CD4-positive, alpha-beta T cell treated with Interleukin-12 subunit alpha and Interleukin-12 subunit beta, for 1 hour (primary cell): ENCODE results near the gene PROK1.
"Not testable (repeated sequence)": the region's sequence is repeated elsewhere in the genome, so short reads cannot be mapped to it uniquely, and the experiment has no call there.

Experiments used
- DNase-seq: peaks from one replicate; pipeline ENCODE4 v3.0.0-alpha.2; 2020

The PROK1 gene, protein sequence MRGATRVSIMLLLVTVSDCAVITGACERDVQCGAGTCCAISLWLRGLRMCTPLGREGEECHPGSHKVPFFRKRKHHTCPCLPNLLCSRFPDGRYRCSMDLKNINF

DNA sequence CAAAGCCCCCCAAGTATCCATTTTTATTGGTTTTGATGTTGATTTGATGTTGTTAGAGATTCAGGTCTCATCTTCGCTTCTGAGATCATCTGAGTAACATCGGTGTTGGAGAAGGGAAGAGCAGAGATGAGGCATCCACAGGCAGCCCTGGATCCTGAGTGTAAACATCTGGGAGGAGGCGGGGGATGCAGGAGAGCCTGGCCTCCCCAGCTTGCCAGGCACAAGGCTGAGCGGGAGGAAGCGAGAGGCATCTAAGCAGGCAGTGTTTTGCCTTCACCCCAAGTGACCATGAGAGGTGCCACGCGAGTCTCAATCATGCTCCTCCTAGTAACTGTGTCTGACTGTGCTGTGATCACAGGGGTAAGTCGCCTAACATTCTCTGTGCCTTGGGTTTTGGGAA lies at the start of gene PROK1:
Gene PROK1 (plus strand): TSS at position 221 of the 400 bp plus-strand sequence. CDS start 68 bp downstream, at position 289.
- no peak for DNase-seq

DNA sequence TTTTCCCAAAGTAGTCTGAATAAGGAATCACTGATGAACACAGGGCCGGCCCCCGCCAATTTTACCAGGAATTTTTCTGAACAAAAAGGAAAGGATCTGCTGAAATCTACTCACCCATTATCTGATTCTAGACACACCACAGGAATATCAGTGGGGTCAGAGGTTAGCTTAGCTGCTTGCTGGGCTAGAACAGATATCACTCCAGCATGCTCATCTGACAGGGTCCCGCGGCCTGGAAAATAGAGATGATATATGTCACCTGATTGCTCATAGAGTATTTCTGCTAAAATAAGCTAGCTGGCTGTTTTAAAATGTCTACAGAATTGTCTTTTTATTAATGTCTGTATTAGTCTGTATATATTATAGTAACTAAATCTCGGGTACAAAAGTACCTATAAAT lies 47.1 kb upstream of the PROK1 start:
- DNase-seq = no peak

DNA sequence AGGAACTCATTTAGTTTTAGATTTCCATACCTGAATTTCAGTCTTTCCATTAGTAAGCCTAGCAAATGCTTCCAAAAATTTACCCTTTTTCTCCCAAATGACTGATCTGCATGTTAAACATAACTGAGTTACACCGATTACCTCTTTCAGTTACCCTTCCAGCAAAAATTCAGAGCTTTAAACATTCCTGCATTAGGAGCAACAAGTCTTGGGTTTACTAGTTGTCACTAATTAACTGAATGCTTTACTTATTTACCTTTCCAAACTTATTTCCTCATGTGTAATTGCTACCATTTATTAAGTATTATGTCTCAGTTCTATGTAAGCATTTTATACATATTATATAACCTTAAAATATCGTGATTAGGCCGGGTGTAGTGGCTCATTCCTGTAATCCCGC lies 46.5 kb upstream of the PROK1 start:
- DNase-seq = no peak

DNA sequence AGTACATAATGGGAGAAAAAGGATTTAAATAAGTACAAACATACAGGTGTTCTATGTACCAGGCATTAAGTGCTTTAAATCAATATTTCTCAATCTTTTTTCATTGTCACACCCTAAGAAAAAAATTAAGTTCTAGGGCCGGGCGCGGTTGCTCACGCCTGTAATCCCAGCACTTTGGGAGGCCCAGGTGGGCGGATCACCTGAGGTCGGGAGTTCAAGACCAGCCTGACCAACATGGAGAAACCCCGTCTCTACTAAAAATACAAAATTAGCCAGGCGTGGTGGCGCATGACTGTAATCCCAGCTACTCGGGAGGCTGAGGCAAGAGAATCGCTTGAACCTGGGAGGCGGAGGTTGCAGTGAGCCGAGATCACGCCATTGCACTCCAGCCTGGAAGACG lies 44.5 kb upstream of the PROK1 start:
- not testable (repeated sequence) for DNase-seq

DNA sequence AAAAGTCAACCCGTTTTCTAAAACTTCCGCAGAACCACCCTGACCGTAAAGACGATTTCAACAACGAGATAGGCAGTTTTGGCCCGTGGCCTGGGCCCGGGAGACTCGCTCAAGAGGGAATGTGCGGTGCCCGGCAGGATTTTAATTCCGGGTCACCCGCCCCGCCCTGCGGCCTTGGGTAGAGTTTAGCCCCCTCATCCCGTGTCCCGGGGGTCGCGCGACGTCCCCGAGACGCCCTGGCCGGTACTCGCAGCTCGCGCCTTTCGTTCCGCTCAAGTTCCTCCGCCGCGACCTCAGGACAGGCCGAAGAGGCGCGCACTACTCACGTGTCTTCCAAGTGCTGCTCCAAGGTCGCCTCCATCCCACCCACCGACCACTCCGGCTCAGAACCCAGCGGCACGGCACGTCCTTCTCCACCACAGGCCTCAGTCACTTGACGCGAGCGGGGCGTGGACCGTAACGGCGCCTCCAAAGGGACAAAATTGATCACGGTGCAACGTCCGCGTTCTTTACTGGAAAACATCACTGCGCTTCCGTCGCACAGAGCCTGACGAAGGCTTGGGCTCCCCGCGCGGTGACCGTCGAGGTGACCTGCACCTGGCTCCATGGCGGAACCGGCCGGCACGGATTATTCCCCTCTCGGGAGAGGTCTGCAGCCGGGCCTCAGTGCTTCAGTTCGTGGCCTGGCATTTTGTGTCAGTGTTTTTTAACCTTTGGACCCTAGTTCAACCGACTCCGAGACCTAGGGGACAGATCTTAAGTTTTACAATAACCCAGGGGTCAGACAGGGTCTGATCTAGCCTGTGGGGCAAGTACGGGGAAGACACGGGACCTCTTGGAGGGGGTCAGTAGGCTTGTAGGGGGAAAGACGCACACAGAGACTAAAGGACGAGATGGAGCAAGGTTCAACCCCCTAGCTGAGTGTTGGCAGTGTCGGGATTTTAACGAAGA lies 43.4 kb upstream of the PROK1 start, which contains the start of gene LAMTOR5:
Gene LAMTOR5 (minus strand): TSS at position 435 of the 951 bp plus-strand sequence. CDS start 74 bp downstream, at position 361.
- peak; percentile 94 for DNase-seq

DNA sequence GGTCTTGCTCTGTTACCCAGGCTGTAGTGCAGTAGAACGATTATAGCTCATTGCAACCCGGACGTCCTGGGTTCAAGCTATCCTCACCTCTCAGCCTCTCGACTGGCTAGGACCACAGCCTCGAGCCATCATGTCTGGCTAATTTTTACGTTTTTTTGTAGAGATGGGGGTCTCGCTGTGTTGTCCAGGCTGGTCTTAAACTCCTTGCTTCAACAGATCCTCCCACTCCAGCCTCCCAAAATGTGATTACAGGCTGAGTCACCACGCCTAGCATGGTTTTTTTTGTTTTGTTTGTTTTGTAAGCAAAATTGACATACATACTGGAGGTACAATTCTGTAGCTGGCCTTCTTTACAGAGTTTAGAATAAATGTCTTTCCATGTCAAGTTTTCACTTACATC lies 42.5 kb upstream of the PROK1 start:
- DNase-seq = no peak

DNA sequence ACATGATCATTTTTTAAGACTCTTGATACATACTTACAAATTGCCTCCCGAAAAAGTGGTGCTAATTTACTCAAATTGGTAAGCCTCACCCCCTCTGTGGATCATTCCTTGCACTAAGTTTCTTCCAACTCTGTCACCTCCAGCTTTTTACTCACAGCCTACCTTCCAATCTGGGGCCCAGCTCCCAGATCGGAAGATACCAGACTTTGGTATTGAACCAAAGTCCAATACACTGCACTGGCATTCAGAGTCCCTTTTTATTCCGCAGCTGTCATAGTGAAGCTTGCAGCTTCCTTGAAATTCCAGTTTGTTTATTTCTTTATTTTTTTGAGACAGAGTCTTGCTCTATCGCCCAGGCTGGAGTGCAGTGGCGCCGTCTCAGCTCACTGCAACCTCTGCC lies 41.6 kb upstream of the PROK1 start:
- no peak for DNase-seq

DNA sequence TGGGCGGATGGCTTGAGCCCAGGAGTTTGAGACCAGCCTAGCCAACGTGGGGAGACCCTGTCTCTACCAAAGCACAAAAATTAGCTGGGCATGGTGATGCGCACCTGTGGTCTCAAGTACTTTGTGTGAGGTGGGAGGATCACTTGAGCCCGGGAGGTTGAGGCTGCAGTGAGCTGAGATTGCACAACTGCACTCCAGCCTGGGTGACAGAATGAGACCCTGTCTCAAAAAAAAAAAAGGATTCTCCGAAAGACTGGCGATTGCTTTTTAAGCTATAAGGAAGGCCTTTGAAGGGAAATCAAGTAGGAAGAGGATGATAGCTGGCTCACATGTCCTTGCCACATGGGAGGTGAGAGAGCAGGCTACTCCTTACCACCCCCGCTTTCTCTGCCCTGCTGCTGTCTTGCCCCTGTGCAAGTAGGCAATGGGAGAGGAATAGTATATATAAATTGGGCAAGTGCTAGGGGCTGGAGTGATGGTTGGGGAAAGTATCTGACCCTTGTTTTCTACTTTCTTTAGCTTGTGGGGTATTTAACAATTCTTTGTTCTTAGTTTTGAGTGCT lies 39.7 kb upstream of the PROK1 start:
- no peak for DNase-seq

DNA sequence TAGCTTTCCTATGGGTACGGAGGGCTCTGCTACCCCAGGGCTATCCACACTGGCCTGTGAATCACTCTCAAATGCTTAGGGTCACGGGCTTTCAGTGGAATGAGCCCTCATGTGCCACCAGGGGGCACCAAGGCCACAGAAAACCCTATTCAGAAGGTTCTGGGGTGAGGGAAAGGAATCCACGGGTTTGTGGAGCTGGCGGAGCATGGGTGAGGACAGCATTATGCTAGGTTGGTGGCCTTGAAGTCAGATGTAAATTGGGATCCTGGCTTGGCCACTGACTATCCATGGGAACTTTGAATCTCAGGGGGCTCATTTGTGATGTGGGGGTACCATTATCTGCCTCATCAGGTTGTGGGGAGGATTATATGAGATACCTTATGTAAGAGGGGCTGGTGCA lies 38.4 kb upstream of the PROK1 start:
- peak; percentile 70 for DNase-seq

DNA sequence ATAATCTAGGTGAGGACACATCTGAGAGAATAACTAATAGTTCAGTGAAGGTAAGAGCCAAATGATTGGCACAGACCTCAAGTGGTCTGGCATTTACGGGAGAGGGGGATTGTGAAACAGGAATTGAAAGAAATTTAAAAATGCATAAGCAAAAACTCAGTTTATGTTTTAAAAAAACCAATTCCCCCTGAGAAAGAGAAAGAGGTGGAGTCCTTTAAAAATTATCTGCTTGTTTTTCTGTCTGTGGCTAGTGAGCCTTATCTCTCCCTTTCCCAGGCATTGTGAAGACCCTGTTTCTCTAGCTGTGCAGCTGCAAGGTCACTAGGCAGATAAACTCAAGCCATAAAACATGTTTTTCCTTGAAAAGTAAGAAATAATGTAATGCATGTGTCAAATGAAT lies 37.9 kb upstream of the PROK1 start:
- not testable (repeated sequence) for DNase-seq

DNA sequence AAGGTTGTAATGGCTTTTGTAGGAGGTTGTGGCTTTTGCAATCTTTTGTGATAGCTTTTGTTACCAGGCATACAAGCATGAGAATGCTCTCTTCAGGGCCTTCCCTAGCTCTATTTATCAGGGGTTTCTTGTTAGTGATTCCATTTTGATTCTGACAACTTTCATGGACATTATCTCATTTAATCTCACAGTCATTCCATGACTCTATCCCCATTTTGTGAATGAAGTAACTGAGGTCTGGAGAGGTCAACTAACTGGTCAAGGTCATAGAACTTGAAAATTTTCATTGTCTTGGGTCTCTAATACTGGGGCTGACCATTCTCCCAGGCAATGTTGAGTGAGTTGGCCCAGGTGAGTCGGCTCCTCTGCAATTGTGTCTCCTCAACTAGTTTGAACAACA lies 32.2 kb upstream of the PROK1 start:
- no peak for DNase-seq

DNA sequence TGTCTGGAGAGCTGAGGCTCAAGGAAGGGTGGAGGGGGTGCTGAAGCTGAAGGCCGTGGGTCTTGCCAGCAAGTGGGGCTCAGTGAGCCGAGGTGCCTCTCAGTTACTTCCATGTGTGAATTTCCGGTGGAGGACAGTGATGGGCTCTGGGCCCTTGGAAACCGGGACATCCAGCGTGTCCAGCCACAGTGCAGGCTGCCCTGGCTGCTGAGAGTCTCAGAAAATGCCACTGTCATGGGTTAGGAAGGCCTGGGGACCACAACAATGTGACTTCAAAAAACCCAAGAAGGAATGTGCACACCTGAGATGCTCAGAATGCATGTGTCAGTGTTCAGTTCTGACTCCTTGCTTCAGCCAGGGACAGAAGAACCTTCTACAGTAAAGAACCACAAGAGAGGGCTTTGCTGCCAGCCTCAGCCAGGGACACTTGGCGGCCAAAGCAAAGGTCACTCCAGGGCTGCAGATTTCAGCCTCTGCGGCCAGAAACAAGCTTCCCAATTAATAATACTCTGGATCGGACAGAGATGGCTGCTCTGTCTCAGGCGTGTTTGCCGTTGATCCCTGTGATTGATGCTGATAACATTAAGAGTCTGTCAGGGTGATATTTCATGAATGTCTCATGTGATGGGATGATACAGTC lies 30.8 kb upstream of the PROK1 start:
- DNase-seq = no peak

DNA sequence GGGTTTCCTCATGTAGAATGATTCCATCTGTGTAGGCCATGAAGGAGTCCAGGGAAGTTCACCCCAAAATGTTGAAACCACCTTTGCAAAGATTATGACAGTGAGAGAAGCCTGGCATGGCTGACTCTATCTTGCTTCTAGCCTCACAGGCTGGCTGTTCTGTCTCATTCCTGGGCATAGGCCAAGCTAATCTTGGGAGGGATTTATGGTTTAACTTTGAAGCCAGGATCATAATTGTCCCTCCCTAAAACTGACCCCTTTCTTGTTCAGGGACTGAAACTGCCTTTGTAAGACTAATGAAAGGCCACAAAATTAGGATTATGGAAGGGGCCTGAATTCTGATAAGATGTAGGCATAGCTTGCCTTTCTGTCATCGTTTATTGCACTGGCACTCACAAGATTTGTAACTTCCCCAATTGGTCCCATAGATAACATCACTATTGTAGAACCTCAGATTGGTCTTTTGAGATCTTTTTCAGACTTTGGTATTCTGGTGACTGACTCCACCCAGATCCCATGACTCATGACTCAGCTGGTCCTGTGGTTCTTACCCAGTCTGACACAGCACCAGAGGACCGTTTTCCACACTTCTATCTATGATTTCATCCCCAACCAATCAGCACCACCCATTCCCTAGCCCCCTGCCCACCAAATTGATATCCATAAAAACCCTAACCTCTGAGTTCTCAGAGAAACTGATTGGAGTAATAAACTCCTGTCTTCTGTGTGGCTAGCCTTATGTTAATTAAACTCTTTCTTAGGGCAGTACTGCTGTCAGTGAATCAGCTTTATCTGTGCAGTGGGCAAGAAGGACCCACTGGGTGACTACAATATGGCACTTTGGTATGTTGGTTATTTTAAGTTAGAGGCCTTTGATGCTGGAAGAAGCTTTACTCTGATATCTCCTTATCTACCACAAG lies 29.8 kb upstream of the PROK1 start:
- DNase-seq = no peak

DNA sequence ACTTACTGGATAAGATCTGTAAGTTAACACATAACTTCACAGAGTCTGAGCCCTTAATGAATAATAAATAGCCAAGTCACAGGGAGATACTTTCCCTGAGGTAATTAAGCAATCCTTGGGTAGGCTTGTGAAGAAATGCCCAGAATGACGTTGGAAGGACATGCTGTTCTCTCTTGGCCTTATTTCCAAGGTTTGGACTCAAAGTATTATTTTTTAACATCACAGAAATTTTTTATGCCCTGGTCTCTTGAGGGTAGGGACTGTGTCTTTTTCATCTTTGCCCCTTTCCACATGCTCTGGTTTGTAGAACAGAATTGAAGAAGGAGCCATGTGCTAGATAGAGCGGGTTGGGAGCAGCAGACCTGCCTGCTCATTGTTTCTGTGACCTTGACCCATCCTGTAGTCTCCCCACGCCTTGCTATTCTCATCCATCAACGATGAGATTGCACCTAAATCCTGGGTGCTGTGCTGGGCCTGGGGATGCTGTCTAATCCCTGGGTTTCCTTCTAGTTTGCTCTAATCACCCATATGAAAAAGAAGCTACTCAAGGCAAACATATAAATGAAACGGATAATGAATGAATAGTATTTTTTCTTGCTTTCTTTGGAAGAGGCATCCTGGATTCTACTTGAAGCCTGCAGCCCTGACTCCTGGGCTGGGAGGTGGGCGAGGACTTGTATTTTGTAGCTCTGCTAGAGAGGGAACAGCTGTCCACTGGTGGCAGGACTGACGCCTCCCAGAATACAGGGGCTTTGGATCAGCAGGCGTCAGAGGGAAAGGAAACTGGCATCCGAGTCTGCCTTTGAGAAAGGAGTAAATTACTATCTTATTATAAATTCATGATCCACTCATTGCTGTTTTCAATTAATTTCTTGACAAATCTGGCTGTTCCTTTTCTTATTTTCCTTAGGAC lies 26.0 kb upstream of the PROK1 start:
- DNase-seq = no peak

DNA sequence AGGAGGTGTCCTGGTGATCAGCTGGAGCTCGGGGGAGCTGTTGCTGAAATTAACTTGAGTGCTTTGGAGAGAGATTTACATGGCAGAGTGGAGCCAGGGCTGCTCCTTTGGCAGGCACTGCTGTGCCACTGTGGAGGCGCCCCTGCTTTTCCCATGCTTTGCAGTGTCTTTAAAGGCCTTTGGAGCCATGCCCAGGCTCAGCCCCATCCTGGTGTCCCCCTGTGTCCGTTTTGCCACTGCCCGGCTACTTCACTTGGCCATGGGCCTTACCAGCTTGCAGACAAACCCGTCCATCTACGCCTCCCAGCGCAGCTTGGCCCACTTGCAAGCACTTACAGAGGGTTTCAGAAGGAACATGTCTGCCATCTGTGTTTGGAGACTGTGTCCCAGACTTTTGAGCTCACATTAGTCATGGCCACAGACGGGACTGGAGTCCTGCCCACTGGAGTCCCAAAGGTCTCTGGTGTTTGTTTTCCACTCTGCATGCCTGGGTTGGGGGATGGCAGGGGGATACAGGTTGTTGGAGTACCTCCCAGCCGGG lies 25.3 kb upstream of the PROK1 start:
- no peak for DNase-seq

DNA sequence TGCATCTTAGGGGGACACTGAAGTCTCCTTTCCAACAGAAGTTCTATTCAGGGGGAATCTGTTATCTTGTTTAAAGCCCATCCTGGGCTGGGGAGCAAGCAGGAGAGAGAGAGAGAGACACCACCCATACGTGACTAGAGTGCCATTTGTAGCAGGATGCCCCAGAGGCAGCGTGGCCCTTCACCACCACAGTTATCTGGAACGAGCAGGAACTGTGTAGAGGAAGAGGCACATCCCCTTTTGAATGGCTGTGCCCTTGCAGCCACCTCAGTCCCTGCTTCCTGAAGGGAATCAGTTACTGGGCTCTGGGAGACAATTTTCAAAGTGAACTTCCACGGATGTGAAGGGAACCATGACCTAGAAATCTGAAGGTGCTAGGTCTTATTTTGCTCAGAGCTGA lies 24.1 kb upstream of the PROK1 start:
- DNase-seq = no peak

DNA sequence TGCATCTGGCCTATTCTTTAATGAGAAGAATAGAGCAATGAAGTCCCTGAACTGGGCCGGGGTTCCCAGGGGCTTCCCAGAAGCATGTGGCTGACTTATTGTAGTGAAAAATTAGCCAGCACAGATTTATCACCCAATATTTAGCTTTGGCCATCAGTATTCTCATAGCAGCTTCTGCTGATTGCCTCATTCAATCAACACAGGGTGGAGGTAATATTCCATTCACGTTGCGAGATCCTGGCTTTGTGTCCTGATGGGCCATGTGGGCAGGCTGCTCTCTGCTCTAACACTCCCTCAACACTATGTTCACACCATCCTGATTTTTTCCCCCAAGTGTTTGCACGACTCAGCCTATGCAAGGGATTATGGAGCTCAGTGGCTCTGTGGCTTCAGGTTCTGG lies 22.0 kb upstream of the PROK1 start:
- DNase-seq = no peak

DNA sequence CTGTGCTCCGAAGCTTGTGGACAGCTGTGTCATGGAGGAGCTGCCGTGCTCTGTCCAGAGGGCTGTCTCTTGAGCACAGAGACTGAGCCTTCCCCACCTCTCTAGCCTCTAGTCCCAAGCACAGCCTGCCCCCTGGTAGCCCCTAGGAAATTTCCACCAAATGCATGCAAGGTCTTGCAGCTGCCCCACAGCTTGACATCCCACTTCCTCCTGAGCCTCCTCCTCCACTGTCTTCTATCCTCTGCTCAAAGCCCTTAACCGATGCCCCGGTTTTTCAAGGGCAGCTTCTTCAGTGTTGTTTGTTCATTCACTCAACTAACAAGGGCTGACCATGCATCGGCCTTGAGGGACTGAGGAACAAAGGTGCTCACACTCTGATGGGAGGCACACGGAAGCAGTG lies 20.6 kb upstream of the PROK1 start:
- no peak for DNase-seq

DNA sequence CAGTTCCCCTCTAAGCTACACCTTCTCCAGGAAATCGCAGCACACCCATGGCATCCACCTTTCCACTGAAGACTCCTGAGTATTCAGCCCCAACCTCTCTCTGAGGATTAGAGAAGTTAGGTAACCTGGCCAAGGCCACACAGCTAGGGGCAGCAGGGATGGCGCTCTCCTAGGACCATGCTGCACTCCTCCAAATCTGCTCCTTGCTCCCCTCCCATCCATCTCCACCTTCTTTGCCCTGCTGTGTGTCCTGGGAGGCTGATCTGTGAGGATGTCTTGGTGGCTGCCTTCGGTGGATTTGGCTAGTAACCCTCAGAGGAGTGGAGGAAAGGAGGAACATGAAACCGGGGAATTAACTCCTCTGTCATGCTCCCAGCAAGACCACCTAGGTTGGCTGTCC lies 20.0 kb upstream of the PROK1 start:
- no peak for DNase-seq

DNA sequence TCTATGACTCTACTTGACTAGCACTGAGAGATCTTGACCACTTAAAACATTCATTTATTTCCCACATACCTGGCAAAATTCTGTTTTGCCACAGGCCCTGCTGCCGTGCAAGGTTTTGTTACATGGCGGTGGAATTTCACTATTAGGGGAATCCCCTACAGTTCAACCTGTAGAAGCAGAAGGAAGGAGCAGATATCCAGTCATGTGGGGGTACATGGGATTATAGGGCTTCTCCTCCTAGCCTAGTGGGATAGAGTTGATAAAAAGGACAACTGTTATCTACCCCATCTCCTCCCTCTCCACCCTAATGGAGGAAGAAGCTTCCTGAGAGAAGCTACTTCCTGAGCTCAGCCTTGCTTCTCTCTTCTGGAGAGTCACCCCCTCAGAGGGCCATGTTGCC lies 17.7 kb upstream of the PROK1 start:
- DNase-seq = no peak

DNA sequence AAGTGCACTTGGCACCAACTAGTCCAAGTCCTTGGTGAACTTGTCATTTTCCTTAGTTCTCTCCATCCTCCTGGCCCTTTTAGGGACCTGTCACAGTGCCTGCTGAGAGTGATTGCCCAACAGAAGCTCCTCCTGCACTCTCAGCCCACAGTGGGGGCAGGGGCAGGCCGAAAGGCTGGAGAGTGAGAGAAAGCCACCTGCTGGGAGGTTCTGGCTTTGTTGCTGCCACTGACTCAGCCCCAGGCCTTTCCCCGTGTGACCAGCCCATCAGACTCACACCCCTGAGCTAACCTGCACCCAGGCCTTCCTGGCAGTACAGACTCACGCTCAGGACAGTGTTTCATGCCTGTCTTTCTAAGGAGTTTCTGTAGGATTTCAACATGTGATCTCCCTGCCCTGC lies 17.1 kb upstream of the PROK1 start:
- no peak for DNase-seq
